CD4-positive, alpha-beta T cell treated with Interferon alpha-2 for 1 hour (primary cell): ENCODE data around the gene HK1.
"Not testable (repeated sequence)": the region's sequence is repeated elsewhere in the genome, so short reads cannot be mapped to it uniquely, and the experiment has no call there.

Experiments
- DNase-seq, 2 donors: peaks; one replicate each; pipeline ENCODE4 v3.0.0-alpha.2; 2020 to 2022

The HK1 gene

DNA sequence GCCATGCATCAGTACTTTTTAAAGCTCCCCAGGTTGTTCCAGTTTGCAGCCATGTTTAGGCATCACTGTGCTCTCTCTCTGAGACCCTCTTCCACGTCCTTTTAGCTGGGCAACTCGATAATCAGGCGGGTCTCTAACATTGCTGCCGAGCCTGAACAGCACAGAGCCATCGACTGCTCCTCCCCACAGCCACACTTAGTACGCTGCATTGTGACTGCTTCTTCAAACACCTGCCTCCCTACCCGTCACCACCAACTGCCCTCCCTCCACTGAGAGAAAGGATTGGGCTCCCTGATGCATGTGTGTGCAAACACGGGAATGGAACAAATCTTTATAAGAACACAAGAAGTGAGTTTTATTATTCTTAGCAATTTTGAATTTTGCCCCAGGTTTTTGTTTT, 149.9 kb downstream of the HK1 start:
- no peak for DNase-seq

GRCh38 chr10:69434169-69434568, 155.9 kb downstream of the HK1 start:
- DNase-seq: no peak

DNA sequence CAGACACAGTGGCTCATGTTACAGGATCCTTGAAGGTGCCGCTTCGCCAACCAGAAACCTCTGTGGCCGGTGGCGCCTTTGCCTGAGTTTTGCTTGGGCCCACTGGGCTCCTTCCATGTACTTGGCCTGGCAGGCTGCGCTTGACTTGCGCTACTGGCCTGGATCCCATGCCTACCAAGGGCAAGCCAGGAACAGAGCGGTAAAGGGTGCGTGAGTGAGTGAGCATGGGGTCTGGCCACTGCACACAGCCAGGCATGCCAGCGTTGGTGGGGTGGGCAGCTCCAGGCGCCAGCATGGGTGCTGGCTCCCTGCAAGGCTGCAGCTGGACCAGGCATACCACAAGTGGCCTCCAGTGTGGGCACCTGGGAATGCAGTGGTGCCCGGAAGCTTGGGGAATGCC, 156.6 kb downstream of the HK1 start:
- no peak for DNase-seq

DNA sequence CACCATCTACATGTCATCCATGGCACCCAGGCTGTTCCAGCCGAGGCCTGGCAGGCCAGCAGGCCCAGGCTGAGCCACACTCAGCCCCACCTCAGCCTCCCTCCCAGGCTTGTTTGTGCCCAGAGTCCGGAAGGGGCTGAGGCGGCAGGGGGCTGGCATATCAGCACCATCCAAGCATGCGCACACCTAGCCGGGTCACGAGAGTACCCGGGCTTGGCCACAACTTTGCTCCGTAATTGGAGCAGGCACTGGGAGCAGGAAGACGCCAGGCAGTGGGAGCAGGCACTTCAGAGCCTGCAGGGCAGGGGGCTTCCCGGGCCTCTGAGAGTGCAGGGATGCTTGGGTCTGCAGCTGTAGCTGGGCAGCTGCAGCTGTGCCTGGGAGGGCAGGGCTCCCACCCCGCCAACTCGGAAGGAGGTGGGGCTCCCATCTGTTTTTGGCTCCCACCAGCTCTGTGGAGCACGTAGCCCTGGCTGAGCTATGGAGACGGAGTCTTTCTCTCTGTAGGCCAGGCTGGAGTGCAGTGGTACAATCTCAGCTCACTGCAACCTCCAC, 157.7 kb downstream of the HK1 start:
- no peak for DNase-seq

DNA sequence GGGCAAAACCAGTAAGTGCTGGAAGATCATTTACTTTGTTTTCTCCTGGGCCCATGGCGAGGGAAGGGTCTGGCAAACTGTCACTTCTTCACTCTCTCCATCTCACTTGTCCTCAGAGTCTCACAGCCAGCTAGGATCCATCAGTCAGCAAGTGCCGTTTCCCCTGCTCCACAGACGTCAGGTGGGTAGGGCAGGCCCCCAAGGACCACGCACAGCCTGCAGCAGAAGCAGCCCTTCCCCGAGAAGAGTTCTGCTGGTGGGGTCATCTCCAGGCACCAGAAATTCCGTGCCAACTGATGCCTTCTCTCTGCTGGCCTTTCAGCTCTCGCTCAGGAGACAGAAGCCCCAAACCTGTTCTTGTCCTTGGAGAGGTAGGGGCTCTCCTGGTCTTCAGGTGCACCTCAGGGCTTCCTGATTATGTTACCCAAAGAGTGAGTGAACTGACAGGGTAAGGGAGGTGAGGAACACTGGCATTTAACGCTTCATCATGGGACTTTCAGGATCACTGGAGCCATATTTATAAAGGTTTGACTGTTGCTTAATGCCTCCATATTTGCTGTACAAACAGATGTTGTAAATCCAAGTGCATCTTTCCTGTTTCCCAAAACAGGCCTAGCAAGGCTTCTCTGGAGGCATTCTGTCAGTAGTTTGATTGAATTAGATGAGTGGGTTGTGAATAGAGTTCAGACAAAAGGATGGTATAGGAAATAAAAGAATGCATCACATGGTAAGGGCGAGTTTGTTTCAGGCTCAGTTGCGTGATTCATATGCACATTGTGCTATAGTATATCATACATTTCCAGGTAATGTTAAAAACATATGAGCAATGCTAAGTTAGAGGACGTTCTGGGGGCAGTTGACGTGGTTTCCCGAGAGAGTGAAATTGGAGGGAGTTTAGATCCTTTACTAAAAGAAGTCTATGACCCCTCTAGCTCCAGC, 159.3 kb downstream of the HK1 start:
- no peak for DNase-seq

DNA sequence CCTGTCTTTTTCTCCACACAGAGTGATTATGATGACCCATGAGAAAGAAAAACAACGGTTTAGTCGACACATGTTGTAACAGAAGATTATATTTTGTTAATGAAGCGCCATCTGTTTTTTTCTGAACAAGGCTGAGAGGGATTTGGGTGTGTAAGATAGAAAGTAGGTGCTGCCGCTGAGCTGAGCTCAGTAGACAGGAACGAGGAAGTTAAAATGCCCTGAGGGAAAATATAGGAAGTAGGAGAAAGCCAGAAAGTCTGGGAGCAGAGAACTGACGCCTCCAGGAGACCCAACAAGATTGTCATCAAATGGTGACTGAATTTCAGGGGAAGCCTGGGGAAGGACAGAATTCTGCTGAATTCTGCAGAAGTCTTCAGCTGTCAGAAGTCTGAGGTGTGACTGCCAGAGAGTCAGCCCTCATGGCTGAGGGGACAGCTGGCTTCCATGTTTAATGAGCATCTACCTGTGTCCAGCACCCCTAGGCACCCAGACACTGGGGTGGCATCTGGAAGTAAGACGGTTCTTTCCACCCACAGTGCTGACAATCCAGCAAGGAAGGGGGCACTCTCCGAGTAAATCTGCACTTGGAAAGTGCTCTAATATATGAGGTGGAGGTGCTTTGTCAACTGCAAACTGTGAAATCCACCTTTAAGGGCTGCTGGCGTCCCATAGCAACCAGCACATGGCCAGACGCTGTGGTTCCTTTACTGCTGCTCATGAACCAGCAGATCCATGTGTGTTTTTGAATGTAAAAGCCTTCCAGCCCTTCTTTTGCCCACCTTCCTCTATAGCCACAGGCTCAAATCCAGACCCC, 160.4 kb downstream of the HK1 start:
- DNase-seq: no peak

GRCh38 chr10:69439350-69439739, 161.0 kb downstream of the HK1 start:
- DNase-seq: no peak

- no peak for DNase-seq
These were observed 161.7 kb downstream of the HK1 start for GRCh38 chr10:69439813-69440506.

- DNase-seq: no peak
These were observed 165.1 kb downstream of the HK1 start for GRCh38 chr10:69443354-69443753.

DNA sequence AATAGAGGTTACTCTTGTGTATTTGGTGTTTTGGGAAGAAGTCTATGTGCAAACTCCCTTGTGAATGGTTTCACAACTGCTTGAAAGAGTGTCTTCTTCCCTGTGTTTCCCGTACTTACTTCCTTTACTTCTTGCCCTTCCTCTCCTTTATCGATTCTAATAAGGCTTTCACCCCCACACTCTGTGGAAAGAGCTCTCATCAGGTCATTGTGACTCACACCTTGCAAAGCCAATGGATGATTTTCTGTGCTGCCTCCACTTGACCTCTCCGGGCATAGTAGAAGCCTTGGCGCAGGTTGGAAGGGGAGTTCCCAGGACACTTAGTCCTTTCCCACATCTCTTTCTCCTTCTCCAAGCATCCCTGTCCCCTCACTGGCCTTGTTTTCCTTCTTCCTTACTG, 166.7 kb downstream of the HK1 start:
- DNase-seq: no peak

GRCh38 chr10:69446229-69446628, 167.9 kb downstream of the HK1 start:
- DNase-seq: no peak

- no peak for DNase-seq
These were observed 168.4 kb downstream of the HK1 start for GRCh38 chr10:69446650-69447151.

DNA sequence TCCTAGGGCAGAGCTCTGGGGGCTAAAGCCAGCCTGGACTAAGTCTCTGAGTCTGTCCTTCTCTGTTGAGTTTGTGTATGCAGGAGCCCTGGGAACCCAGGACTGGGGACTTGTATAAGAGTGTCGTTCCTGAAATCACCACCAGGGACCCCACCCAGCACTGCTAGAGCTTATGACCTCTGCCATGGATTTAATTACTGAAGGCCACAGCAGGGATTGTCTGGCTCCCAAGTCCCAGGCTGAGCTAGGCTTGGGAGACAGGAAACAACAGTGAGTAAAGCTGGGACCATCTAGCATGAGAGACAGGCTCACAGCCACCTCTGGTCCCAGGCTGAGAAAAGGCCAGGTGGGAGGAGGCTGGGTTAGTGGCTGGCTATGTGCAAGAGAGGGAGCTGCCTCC, 171.5 kb downstream of the HK1 start:
- DNase-seq: peak; percentile 23 to 65

DNA sequence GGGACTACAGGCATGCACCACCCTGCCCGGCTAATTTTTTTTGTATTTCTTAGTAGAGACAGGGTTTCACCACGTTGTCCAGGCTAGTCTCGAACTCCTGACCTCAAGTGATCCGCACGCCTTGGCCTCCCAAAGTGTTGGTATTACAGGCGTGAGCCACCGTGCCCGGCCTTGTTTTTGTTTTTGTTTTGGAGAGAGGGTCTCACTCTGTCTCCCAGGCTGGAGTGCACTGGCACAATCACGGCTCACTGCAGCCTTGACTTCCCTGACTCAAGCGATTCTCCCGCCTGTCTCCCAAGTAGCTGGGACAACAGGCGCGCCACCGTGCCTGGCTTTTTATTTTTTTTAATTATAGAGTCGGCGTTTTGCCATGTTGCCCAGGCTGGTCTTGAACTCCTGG, 172.1 kb downstream of the HK1 start:
- not testable (repeated sequence) for DNase-seq

GRCh38 chr10:69451209-69451783, 173.0 kb downstream of the HK1 start, which contains the start of gene TSPAN15:
Gene TSPAN15, plus strand, starts transcription at chr10:69451465. Its CDS starts 130 bp downstream, at chr10:69451595.
- DNase-seq: peak; percentile 75 to 88
